Stimulated activated CD4-positive, alpha-beta T cell treated with anti-CD3 and anti-CD28 coated beads, Interleukin-4, amount 100 ng/mL, for 24 hours (primary cell): ENCODE results near the gene GCLC.
A peak's percentile ranks its signal among the peaks of the same experiment; 100 is the strongest.
"Not testable (repeated sequence)": the region's sequence is repeated elsewhere in the genome, so short reads cannot be mapped to it uniquely, and the experiment has no call there.

Source experiments
- DNase-seq: peaks from one replicate; pipeline ENCODE4 v3.0.0-alpha.2; 2020

GCLC gene

DNA sequence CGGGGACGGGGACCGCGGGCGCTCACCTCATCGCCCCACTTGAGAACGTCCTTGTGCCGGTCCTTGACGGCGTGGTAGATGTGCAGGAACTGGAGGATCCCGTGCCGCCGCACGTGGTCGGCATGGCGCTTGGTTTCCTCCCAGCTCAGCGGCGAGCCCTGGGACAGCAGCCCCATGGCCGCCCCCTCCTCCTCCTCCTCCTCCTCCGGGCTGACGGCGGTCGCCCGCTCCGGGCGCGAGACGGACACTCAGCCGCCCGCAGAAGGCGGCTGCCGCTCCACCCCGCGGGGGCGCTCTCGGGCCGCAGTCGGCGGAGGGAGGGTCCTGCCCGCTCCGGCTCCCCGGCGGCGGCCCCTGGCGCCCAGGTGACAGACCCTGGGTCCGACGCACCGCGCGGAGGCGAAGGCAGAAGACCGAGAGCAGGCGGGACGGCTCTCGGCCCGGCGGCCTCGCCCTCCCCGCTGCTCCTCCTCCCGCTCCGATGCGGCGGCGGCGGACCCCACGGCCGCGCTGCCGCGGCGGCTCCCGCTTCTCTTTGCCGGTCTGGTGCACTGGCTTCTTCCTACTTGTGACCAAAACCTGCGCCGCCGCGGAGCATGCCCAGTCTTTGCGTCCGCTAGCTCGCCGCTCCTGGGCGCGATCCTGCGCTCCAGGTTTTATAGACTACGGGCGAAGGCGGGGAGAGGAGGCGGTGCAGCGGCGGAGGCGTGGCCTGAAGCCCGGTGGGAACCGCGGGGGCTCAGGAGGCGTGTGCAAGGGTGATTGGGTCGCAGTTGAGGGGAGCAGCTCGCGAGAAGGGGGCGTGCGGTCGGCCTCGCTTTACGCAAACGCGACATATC, at the start of gene GCLC:
Gene GCLC, minus strand, starts transcription at position 632 of the 839 bp plus-strand sequence. Its CDS starts 456 bp downstream, at position 176.
- DNase-seq = peak; percentile 90

DNA sequence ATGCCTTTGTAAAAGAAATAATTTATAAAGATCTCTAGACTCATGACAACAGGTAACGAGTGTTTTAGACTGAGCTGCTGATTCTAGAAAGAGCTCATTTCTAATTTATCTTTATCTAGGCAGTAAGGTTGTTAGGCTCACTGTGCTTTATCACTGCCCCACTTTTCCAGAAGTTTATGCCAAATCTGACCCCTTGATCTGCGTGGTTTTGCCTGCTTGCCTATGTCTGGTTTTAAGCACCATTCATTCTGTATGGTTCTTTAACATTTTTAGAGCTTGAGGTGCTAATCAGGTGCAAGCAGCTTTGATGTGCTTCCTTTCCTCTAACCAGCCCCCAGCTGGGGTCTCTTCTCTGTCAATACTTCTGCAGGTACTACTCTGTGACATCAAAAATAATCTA, 49.7 kb upstream of the GCLC start:
- DNase-seq = no peak

DNA sequence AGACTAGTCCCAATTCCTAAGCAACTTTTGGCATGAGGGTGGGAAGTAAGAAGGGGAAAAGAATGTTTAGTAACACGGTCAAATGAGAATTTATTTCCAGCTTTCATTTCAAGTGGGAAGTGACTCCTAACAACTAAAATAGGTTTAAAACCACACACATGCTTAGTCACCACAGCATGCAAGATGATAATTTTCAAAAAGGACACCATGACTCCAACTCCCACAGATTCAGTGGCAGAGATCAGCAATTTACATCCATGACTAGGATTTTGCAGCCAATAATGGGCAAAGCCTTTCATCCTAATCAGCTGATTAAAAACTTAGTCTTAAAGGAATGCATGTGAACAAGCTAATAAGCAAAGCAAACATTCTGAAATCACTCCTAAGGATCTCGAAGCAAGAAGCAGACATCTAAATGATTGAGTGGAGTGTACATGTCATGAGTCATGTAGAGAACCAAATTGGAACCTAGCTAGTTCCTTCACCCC, 48.1 kb upstream of the GCLC start:
- DNase-seq = no peak

DNA sequence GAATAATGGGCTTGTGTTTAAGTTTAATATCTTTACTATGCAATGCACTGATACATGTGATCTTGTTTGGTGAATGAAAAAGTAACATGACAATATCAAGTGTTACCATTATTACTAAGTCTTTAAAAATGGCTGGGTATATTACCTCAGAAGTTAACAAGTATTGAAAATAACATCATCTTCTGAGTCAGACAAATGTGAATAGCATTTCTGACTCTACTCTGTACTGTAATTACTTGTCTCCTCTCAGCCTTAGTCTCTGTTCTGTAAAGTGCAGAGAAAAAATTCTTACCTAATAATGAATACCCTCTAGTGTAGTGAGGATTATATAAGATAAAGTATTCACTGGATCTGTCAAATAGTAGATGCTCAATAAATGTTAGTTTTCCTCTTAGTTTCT, 47.0 kb upstream of the GCLC start:
- no peak for DNase-seq

DNA sequence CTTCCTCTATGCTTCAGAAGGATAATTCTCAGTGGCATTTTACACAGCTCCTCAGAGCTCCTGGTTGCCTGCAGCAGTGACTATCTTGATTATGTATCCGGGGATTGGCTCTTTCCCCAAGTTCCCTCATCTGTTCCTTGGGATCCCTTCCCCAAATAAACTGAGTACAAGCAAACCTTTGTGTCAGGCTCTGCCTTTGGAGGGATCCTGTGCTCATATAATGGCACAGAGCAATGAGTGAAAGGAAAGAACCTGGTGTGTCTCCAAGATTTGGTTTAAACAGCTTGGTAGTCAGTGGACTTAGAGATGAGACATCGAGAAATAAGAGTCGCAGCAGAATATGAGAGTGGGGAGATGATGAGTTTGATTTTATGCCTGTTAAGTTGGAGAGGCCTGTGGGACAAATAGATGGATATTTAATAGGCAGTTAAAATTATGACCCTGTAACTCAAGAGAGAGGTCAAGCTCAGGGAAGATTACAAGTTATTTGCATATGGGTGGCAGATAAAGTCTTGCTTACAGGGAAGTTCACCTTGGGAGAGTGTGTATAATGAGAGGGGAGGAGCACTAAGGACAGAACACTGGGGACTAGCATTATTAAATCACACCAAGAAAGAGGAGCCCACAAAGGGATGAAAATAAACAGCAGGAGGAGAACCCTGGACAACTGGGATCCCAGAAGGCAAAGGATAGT, 44.1 kb upstream of the GCLC start:
- no peak for DNase-seq

DNA sequence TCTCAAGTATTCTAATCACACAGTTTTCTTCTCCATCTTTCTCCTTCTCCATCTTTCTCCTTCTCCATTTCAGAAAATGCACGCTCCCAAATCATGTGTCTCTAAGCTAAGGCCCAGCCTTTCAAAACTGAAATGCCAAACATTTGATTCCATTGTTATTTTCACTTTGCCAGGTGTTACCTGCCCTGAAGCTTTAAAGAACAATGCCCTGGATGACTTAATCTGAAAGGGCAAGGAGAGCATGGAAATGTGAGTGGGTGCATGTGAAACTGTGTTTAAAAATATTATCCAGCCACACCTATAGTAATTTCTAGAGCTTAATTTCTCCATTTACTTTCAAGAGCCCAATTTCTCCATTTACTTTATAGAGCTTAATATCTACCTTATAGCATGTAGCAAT, 42.4 kb upstream of the GCLC start:
- DNase-seq = no peak

DNA sequence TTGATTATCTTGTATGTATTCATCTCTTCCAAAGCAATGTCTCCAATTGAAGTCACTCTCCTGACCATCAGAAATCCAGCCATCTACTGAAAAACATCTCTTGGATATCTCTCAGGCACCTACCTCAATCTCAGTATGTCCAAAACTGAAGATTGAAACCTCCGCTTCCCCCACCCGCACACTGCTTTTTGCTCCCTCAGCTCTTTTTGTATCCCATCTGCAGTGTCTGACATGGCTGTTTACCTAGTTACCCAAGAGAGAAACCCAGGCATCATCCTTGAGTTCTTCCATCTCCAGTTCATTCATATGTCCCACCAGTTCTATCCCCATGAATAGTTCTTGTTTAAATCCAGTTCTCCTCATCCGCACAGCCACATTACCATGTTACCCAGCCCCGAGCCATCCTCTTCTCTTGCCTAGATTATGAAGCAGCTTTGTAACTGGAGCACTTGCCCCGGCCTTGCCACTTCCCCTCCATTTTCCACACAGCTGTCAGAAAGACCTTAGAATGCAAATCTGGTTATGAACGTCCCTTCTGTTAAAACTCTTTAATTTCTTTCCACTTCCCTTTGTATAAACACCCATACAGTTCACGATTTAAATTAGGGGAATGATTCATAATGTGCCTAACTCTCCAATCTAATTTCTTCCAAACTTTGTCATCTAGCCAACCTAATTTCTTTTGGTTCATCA, 40.5 kb upstream of the GCLC start:
- no peak for DNase-seq

DNA sequence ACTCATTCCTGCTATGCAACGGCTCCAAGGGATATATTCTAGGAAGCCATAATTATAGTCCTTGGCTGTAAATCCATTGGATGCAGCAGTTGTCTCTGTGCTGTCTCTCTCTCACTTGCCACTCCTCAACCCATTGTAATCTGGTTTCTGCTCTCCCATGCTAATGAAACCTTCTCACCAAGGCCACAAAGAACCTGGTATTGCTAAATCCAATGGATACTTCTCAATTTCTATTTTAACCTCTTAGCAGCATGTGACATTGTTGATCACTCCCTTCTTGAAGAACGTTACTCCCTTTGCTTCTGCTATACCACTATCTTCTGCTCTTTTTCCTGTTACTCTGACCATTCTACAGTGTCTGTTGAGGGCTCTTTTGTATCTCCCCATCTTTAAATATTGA, 39.8 kb upstream of the GCLC start:
- no peak for DNase-seq

DNA sequence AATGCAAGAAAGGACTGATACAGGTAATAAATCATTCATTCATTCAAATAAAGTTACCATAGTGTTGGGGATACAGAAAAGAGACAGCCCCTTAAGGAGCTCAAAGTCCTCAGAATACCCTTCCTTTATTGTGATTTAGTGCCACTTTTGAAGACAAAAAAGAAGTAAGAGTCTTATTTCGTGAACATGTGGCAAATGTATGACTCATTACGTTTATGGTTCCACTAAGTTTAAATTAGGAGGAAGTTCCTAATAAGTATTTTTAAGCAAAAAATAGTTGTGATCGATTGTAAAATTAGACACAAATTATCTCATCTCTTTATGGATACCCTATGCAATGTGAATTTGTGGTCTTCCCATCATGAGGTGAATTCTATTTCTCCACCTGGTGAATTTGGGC, 38.5 kb upstream of the GCLC start:
- DNase-seq = no peak

DNA sequence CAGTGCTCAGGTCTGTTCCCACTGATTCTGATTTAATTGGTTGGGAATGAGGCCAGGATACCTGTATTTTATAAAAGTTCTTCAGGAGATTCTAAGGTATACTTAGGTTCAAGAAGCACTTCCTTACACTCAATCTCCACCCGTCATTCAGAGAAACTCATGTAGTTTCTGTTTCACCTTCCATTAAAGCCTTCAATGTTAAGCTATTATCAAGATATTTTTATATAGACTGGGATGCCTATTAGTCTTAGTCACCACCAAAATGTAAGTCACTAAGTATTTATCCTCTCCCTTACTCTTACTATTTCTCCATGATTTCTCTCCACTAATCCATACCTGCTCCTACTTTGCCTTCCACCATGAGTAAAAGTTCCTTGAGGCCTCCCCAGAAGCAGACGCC, 38.1 kb upstream of the GCLC start:
- no peak for DNase-seq

DNA sequence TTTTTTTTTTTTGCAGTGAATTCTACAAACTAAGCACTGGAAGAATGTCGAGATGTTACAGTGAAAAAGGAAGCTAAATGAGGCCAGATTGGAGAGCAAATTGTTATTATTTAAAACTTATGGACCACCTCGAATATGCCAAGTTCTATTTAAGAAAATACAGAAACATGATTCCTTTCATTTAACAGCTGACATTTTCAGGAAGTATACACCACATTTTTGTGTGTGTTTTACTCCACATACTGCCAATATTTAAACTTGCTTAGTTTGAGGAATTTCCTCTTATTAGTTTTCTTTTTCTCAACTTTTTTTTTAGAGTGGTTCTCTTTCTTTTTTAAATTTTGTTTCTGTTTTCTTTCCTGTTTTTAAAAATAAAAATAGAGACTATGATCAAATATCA, 37.0 kb upstream of the GCLC start:
- DNase-seq = no peak

DNA sequence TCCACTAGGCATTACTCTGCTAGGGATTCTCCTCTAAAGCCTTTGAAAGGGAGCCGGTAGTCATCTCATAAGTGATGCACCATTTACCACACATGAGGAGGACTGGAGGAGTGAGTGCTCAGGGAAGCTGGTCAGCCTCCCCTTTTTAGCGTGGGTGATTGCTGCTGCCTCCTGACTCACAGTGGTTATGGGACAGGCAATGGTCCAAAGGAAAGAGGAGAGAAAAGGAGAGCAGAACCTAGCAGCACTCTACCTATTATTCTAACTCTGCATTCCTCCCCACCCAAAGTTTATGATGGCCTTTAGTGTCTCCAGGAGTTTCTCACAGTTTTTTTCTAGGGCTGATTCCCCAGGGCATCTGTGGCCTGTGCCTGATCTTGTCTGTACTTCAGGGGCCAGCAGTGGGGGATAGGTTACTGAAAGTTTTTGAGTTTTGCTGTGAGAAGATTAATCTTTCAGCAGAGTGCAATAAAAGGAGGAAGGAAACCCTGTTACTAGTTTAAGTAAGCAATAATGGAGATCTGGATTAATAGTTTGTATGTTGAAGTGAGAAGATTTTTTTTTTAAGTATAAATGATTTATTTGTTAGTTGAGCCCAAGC, 36.4 kb upstream of the GCLC start:
- DNase-seq = no peak

DNA sequence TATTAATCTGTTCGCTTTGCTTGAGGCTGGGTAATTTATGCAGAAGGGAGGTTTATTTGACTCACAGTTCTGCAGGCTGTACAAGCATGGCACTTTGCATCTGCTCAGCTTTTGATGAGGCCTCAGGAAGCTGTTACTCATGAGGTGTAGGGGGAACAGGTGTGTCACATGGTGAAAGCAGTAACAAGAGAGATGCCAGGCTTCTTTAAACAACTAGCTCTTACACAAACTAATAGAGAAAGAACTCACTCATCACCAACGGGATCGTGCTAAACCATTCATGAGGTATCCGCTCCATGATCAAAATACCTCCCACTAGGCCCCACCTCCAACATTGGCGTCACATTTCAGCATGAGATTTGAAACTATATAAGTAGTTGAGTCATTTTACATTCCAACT, 34.4 kb upstream of the GCLC start:
- peak; percentile 52 for DNase-seq

DNA sequence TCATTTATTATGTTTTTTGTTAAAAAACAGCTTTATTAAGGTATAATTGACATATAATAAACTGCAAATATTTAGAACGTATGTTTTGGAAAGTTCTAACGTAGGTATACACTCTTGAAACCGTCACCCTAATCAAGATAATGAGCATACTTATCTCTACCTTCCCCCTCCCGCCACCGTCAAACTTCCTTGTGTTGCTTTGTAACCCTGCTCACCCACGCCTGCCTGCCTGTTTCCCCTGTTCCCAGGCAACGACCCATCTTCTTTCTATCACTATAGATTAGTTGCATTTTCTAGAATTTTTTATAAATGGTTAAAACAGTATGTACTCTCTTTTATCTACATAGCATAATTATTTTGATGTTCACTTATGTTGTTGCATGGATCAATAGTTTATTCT, 33.5 kb upstream of the GCLC start:
- no peak for DNase-seq

DNA sequence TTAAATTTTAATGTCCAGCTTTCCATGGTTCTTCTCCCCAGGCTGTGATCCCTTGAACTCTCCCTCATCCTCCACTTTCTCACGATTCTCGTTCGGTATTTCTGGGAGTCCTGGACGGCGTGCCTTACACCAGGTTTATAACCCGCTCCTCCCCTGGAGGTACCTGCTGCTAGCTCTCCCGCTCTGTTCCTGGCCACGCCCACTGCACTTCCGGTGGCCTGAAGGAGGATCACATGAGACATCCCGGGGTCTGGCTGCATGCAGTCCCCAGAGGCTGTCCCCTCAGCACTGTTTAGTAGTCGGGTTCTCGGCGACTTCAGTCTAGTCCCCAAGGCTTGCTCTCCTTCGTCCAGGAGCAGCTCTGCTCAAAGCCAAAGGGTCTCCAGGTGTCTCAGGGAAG, 28.4 kb upstream of the GCLC start:
- no peak for DNase-seq

DNA sequence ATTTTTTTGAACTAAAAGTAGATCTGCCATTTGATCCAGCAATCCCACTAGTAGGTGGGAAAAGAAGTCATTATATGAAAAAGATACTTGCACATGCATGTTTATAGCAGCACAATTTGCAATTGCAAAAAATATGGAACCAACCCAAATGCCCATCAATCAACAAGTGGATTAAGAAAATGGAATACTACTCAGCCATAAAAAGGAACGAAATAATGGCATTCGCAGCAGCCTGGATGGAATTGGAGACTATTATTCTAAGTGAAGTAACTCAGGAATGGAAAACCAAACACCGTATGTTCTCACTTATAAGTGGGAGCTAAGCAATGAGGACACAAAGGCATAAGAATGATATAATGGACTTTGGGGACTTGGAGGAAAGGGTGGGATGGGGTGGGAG, 27.5 kb upstream of the GCLC start:
- not testable (repeated sequence) for DNase-seq

DNA sequence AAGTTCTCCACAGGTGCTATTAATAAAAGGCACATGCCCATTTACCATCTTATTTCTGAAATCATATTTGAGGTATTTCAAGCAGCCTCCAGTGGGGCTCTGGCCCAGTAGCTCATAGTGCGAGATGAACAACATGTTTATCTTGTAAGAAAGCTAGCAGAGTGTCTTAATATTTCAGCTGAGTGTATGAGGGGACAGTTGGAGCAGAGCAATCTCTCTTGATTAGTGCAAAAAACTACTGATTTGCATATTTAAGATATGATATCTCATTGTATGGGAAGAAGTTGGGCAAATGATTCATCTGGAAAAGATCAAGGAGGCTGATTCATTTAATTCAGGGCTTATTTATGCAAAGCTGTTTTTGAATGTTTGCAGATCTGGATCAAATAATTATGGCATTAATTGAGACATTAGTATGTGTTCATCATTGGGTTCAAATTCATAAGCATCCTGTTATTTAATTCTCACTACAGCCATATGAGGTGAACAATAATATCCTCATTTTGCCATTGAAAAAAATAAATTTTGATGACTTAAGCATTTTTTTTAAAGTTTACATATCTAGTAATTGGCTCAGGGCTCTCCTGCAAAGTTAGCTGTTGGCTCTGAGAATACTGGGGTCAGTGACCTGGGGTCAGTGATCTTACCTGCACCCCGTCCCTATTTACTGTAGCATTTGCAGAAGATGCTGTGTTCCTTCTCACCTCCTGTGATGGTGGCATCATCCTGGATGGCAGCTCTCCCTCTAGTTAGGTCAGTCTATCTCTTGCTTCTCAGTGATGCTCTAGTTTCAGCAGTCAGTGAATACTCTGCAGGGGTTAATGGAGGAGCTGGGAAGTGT, 24.1 kb upstream of the GCLC start:
- no peak for DNase-seq

DNA sequence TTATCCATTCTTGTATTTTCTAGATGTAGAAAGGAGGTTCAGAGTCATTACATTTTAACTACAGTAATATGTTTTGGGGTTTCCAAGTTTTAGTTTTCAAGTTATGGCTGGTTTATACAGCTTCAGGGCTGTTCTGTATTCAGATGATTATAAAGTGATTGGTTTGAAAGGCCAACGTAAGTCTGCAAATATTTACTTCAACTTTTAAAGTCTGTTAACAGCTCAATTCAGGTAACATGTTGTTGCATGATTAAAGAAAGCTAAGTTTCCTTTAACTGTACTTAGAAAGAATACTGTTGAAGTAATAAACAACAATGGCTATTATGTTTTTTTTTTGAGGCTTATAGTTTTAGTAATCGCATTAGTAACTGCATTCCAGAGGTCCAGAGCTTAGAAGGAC, 22.8 kb upstream of the GCLC start:
- DNase-seq = no peak

DNA sequence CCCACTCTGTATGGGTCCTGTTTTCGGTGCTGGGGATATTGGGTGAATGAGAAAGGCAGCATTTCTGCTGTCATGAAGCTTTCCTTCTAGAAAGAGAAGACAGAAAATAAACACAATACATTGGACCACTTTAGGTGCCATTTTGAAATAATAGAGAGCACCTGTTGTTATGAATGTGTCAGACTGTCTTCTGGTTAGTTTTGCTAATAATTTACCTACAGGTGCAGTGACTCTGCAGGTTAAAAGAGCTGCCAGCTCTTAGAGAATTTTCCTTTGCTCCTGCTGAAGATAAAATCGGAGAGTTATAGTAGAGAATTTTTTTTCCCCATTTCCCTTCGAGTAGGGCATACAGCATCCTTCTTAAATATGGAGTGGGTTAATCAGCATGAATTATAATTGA, 21.9 kb upstream of the GCLC start:
- DNase-seq = no peak

DNA sequence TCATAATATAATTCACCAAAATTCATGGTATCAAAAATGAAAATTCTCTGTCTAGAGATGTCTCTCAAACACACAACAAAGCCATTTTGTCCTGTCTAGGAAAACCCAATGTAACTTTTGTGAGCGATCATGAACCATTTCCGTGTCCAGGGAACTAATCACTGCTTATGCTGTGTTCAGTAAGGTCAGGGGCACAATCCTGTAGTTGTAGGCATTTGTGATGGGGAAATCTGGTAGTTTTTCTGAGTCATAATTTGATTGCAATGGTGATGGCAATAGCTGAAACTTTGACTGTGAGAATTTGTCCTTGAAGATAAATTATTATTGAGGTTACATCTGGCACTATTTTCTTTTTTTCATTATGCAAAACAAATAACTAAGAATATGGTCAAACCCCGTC, 21.0 kb upstream of the GCLC start:
- DNase-seq = no peak

DNA sequence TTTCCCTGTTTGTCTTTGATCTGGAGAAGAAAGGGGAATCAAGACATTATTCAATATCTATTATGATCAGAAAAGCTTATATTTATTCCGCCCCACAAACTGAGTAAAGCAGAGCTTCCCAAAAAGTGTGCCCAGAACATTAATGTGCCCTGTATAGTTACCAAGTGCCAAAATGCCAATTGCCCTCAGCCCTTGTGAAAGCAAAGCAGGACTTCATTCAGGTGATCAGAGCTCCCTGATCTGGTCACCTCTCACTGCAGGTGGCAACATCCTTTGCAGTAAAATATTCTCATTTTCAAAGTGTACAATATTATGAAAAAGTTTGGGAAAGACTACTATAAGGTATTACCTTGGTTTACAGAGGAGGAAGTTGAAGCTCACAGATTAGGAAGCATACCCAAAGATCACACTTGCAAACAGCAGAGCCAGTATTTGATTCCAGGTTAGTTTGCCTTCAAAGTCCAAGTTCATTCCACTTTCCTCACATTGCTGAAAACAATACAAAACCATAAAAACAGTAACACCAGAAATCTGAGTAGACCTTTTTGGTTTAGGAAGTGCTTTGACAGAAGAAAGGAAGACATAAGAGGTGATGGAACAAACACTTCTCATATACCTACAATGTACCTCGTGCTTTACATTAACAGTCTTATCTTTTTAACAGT, 19.6 kb upstream of the GCLC start:
- DNase-seq = no peak
